Common myeloid progenitor, CD34-positive (primary cell): ENCODE data around the gene ATXN1.

Experiments
- CTCF ChIA-PET: fragments of 350-600 bp; sonication (Branson Sonifier 250); formaldehyde crosslinking; loops from one replicate; lab custom pipeline; 2021; ENCODE audit warnings: antibody characterized with exemption; lab: Charles Lee
- POLR2A ChIA-PET: fragments of 350-600 bp; sonication (Branson Sonifier 250); formaldehyde crosslinking; loops from one replicate; lab custom pipeline; 2021; ENCODE audit warnings: antibody characterized with exemption; lab: Charles Lee
- DNase-seq, 3 donors: peaks; one replicate each; pipeline versions ENCODE4 v3.0.0 to v3.0.0-alpha.2; 2013
- H3K27ac ChIP-seq, 2 experiments: 1 replicate in 1 of 2; 2 replicates in 1 of 2; pipeline ENCODE4 v1.7.0; 2013; ENCODE audit warnings: inconsistent platforms in 2 of 2, low read length in 2 of 2, mild to moderate bottlenecking in 2 of 2, low read depth in 1 of 2, moderate library complexity in 1 of 2; ENCODE audit not compliant: severe bottlenecking in 2 of 2, insufficient read depth in 1 of 2, poor library complexity in 1 of 2
- H3K27me3 ChIP-seq, 5 experiments: replicated peaks in 2 of 5; 1 replicate in 3 of 5; 2 replicates in 2 of 5; pipeline versions ENCODE4 v1.6.1 to v1.7.0; 2013; ENCODE audit warnings: low read length in 4 of 5, mild to moderate bottlenecking in 2 of 5, moderate library complexity in 2 of 5, inconsistent platforms in 1 of 5; ENCODE audit not compliant: insufficient read depth in 5 of 5, control insufficient read depth in 4 of 5
- H3K36me3 ChIP-seq, 4 experiments: 1 replicate in 2 of 4; 2 replicates in 2 of 4; pipeline versions ENCODE4 v1.6.1 to v1.7.0; 2013; ENCODE audit warnings: low read length in 3 of 4, control low read depth in 1 of 4, mild to moderate bottlenecking in 1 of 4; ENCODE audit not compliant: control insufficient read depth in 4 of 4, insufficient read depth in 4 of 4
- H3K4me1 ChIP-seq, 4 experiments: 1 replicate in 3 of 4; 2 replicates in 1 of 4; pipeline versions ENCODE4 v1.6.1 to v1.7.1; 2013; ENCODE audit warnings: low read length in 3 of 4, mild to moderate bottlenecking in 3 of 4, control low read depth in 1 of 4, inconsistent platforms in 1 of 4, moderate library complexity in 1 of 4; ENCODE audit not compliant: control insufficient read depth in 4 of 4, insufficient read depth in 4 of 4; ENCODE audit errors: control extremely low read depth in 1 of 4
- H3K4me3 ChIP-seq, 7 experiments: 1 replicate in 4 of 7; 2 replicates in 3 of 7; pipeline versions ENCODE4 v1.5.1 to v1.7.0; 2013; ENCODE audit warnings: mild to moderate bottlenecking in 7 of 7, low read length in 6 of 7, moderate library complexity in 6 of 7, inconsistent platforms in 2 of 7, low read depth in 2 of 7, control low read depth in 1 of 7; ENCODE audit not compliant: insufficient read depth in 4 of 7, control insufficient read depth in 1 of 7; ENCODE audit errors: extremely low read depth in 1 of 7
- H3K9me3 ChIP-seq, 5 experiments: 1 replicate in 4 of 5; 2 replicates in 1 of 5; pipeline versions ENCODE4 v1.6.1 to v1.7.1; 2013; ENCODE audit warnings: low read length in 4 of 5, mild to moderate bottlenecking in 2 of 5, inconsistent platforms in 1 of 5, low read depth in 1 of 5, moderate library complexity in 1 of 5; ENCODE audit not compliant: control insufficient read depth in 4 of 5, insufficient read depth in 2 of 5; ENCODE audit errors: control extremely low read depth in 1 of 5
- WGBS: methylation state at CpG from one replicate; pipeline ENCODE4 v1.1.5; 2013; ENCODE audit not compliant: insufficient coverage; 5-methylcytosine and 5-hydroxymethylcytosine counted together

ATXN1 gene

GRCh38 chr6:16277101-16277981, 483.9 kb downstream of the ATXN1 start:
- WGBS = 97% methylated on average over 8 of the region's 18 CpGs
- H3K27ac ChIP-seq = no peak overlapping the region
- no peak overlapping the region for H3K4me3 ChIP-seq

GRCh38 chr6:16274885-16275589, 486.2 kb downstream of the ATXN1 start:
- Histone ChIP-seq H3K4me3 (no peak overlapping the region), H3K27ac (no peak overlapping the region), H3K27me3 (no peaks in the 10 kb centered on the region), H3K36me3 (peaks cover 0 to 30% (median 21%) of the 10 kb centered on the region in 4 experiments), H3K9me3 (no peaks in the 10 kb centered on the region), H3K4me1 (peaks cover 1 to 7% (median 3%) of the 10 kb centered on the region in 4 experiments)
- WGBS = 95% methylated on average over 4 of the region's 10 CpGs
- POLR2A ChIA-PET = no interaction called here
- CTCF ChIA-PET = interaction anchor here (0.6 to 2.9 kb wide), 6 partner anchors 9 to 456 kb away, joined by 3 to 16 read pairs (median 3); no protein-coding TSS in a partner anchor
- no peak for DNase-seq

More at GRCh38 chr6:16277101-16277981, 483.9 kb downstream of the ATXN1 start:
- no peaks in the 10 kb centered on the region for H3K9me3 ChIP-seq
- peak; percentile 42 to 89 (median 84) for DNase-seq
- H3K4me1 ChIP-seq = peaks cover 1 to 7% (median 3%) of the 10 kb centered on the region in 4 experiments
- H3K27me3 ChIP-seq = no peaks in the 10 kb centered on the region
- POLR2A ChIA-PET = interaction anchor here (0.6 kb wide), 1 partner anchor 37 kb away, joined by 4 read pairs; no protein-coding TSS in a partner anchor
- CTCF ChIA-PET = interaction anchor here (1.0 to 2.9 kb wide), 4 partner anchors 11 to 41 kb away, joined by 3 to 16 read pairs (median 4); partner anchors contain the start of gene GMPR
- peaks cover 0 to 37% (median 23%) of the 10 kb centered on the region in 4 experiments for H3K36me3 ChIP-seq

- WGBS = 98% methylated on average over 3 of the region's 4 CpGs
- POLR2A ChIA-PET = no interaction called here
- CTCF ChIA-PET = interaction anchor here (0.6 to 1.4 kb wide), 6 partner anchors 12 to 457 kb away, joined by 3 to 5 read pairs (median 3); no protein-coding TSS in a partner anchor
Measured at GRCh38 chr6:16274483-16274882, 486.8 kb downstream of the ATXN1 start.

GRCh38 chr6:16273256-16273655, 488.0 kb downstream of the ATXN1 start:
- Histone ChIP-seq H3K9me3 (no peaks in the 10 kb centered on the region), H3K4me3 (no peak overlapping the region), H3K4me1 (peaks cover 1 to 7% (median 3%) of the 10 kb centered on the region in 4 experiments), H3K27ac (no peak overlapping the region), H3K27me3 (no peaks in the 10 kb centered on the region), H3K36me3 (peaks cover 0 to 17% (median 12%) of the 10 kb centered on the region in 4 experiments)
- ChIA-PET POLR2A (no interaction called here), CTCF (no interaction called here)
- 14% methylated on average over 1 of the region's 1 CpG for WGBS
- DNase-seq = peak in 2 of 3 donors; percentile 7 to 14

More at GRCh38 chr6:16274483-16274882, 486.8 kb downstream of the ATXN1 start:
- peaks cover 0 to 29% (median 21%) of the 10 kb centered on the region in 4 experiments for H3K36me3 ChIP-seq
- no peak overlapping the region for H3K27ac ChIP-seq
- H3K27me3 ChIP-seq = no peaks in the 10 kb centered on the region
- peaks cover 1 to 7% (median 3%) of the 10 kb centered on the region in 4 experiments for H3K4me1 ChIP-seq
- no peaks in the 10 kb centered on the region for H3K9me3 ChIP-seq
- no peak overlapping the region for H3K4me3 ChIP-seq
- DNase-seq = no peak

- POLR2A ChIA-PET = no interaction called here
- Histone ChIP-seq H3K4me3 (no peak overlapping the region), H3K27me3 (no peaks in the 10 kb centered on the region), H3K9me3 (no peaks in the 10 kb centered on the region), H3K27ac (no peak overlapping the region), H3K36me3 (peaks cover 0 to 16% (median 9%) of the 10 kb centered on the region in 4 experiments), H3K4me1 (peaks cover 1 to 7% (median 3%) of the 10 kb centered on the region in 4 experiments)
- WGBS = no CpG with 5 or more reads among the region's 1 CpG
- CTCF ChIA-PET = no interaction called here
- DNase-seq = no peak
Measured at GRCh38 chr6:16272201-16272600, 489.1 kb downstream of the ATXN1 start.

- H3K4me1 ChIP-seq = peaks cover 1 to 7% (median 3%) of the 10 kb centered on the region in 4 experiments
- H3K27ac ChIP-seq = no peak overlapping the region
Measured at GRCh38 chr6:16271428-16271827, 489.8 kb downstream of the ATXN1 start.

More at GRCh38 chr6:16271428-16271827, 489.8 kb downstream of the ATXN1 start:
- H3K27me3 ChIP-seq = no peaks in the 10 kb centered on the region
- no peak overlapping the region for H3K4me3 ChIP-seq
- H3K36me3 ChIP-seq = peaks cover 0 to 16% (median 9%) of the 10 kb centered on the region in 4 experiments
- no peak for DNase-seq
- WGBS = 100% methylated on average over 2 of the region's 5 CpGs
- no peaks in the 10 kb centered on the region for H3K9me3 ChIP-seq
- CTCF ChIA-PET = no interaction called here
- POLR2A ChIA-PET = no interaction called here
